Esophagus squamous epithelium (tissue), 4 donors: ENCODE measurements around the gene LMOD1.

Experiments
- CTCF ChIP-seq, 6 experiments: fragments of 450-650 bp in 4 of 6; fragments of 200-600 bp in 2 of 6; sonication (generic) in 2 of 6; IDR thresholded peaks; one replicate each; pipeline ENCODE4 v1.5.1; 2016 to 2019; ENCODE audit warnings: antibody characterized with exemption in 6 of 6, mild to moderate bottlenecking in 4 of 6, moderate library complexity in 4 of 6
- POLR2A ChIP-seq, 4 donors: fragments of 450-650 bp; IDR thresholded peaks; one replicate each; pipeline ENCODE4 v1.6.1; 2017; ENCODE audit warnings: antibody characterized with exemption in 4 of 4, mild to moderate bottlenecking in 4 of 4, moderate library complexity in 3 of 4

- TF ChIP-seq CTCF (IDR thresholded peaks at IDR 0.05) (no peak), POLR2A (IDR thresholded peaks at IDR 0.05) (no peak)
These were observed 38.7 kb downstream of the LMOD1 start for GRCh38 chr1:201907621-201908020.
